HL-60/S4 (cell line): Measurements from ENCODE around the gene TFAP2A.

Experiments
- in situ Hi-C: fragments of 300-500 bp; cut with MboI; formaldehyde crosslinking; loops from 2 replicates; pipeline ENCODE4 v1.14.3; 2022; ENCODE audit warnings: low sequenced_read_pairs

The TFAP2A gene

DNA sequence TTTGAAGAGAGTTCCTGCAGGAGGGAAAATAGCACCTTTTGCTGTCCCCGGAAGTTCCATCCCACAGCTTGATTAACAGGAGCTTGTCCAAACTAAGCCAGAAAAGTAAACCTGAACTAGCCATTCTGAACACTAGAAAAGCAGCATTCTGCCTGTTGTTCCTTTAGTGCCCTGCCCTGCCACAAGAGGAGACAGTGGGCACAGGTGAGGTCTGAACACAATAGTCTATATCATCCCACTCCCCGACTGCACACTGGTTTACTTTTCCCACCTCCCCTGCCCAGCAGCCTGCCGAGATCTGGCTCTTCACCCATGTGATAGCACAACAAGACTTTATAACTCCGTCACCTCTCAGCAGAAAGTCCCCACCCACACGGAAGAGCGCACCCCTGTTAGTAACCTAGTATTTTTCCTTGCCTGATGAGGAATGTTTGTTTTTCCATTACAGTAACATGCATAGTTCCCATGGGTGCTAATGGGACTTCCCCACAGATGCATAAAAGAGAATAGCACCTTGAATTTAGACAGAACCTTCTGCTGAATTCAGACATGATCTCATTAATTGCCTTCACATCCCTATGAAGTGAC is 59.7 kb downstream of the TFAP2A start:
- in situ Hi-C loops, result no loop called here

GRCh38 chr6:10351791-10352190 is 63.1 kb downstream of the TFAP2A start:
- in situ Hi-C loops, result no loop called here

DNA sequence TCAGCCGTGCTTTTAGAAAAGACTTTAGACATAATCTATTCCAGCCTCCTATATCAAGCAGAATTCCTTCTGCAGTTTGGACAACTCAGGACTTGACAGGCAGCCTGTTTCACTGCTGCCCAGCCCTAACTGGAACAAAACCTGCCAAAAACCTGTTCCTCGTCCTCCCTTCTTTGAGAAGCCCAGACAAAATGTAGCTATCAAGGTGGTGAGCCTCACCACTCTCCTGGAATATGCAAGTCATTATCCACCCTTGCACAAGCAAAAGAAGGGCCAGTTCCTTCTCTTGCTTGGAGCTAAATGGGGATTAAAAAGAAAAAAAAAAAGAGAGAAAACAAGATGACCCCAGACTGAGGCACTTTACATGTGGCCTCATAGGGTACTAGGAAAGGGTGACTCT is 64.2 kb downstream of the TFAP2A start:
- in situ Hi-C loops, result no loop called here

- in situ Hi-C loops, result no loop called here
These were observed 67.1 kb downstream of the TFAP2A start for GRCh38 chr6:10347561-10348327.
